ENCODE measurements around the gene PTER. TPM values are rescaled to one million over a fixed set of nuclear protein-coding genes. Genes with fewer than 3 reads are reported as not detected.
A peak's percentile ranks its signal among the peaks of the same experiment; 100 is the strongest.

PTER gene
- total RNA-seq, 2 experiments from 2014 or later, result 16.0 to 18.7 TPM

DNA sequence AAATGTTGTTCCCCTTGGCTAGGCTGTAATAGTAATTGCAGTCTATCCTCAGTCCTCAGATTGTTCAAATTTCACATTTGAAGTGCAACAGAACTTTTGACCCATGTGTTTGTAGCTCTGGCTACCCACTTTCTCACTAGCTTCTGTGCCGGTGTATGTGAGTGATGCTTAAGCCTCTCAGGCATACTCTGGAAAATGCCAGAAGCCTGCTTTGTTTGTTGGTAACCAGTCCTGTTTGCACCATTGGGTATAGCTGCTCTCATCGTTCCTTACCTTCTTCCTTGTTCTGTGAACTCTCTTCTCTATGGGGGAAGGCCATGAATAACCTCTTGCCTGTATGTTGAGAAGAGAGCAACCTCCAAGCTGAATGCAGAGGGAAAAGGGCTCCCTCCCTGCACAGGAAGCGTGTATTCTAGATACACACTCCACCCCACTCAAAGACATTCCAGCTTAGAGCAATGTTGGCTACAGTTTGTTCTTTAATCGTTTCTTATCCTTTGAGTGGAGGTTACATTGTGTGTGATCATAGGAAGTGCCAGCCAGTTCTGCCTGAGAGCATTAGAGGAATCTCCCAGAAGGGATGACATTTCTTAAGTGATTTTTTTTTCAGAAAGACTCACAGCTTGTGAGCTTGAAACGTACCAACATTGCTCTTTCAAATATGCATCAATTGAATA, 44.4 kb downstream of the PTER start:
- no peak for DNase-seq
- Mint-ChIP-seq H3K4me3 (no peak overlapping the region), H3K27me3 (no peaks in the 10 kb centered on the region), H3K27ac (no peak overlapping the region), H3K9me3 (ENCODE audit: low read depth) (no peaks in the 10 kb centered on the region), H3K4me1 (no peaks in the 10 kb centered on the region), H3K36me3 (peaks cover 8% of the 10 kb centered on the region)
- ATAC-seq, result no peak
- CTCF ChIA-PET, result interaction anchor here (1.1 kb wide), 1 partner anchor 40 kb away, joined by 3 read pairs; no protein-coding TSS in a partner anchor

- Mint-ChIP-seq H3K9me3 (ENCODE audit: low read depth) (no peaks in the 10 kb centered on the region), H3K27ac (no peak overlapping the region), H3K4me1 (no peaks in the 10 kb centered on the region), H3K4me3 (no peak overlapping the region), H3K27me3 (no peaks in the 10 kb centered on the region), H3K36me3 (peaks cover 11% of the 10 kb centered on the region)
- DNase-seq, result no peak
- CTCF ChIA-PET, result no interaction called here
- ATAC-seq, result no peak
These were observed 46.6 kb downstream of the PTER start for GRCh38 chr10:16483241-16483917.

GRCh38 chr10:16490511-16490910, 53.7 kb downstream of the PTER start:
- Mint-ChIP-seq H3K27me3 (no peaks in the 10 kb centered on the region), H3K9me3 (ENCODE audit: low read depth) (no peaks in the 10 kb centered on the region), H3K36me3 (peaks cover 21% of the 10 kb centered on the region), H3K4me3 (no peak overlapping the region), H3K4me1 (no peaks in the 10 kb centered on the region), H3K27ac (no peak overlapping the region)
- DNase-seq, result no peak
- no peak for ATAC-seq
- CTCF ChIA-PET, result interaction anchor here (0.6 kb wide), 1 partner anchor 15 kb away, joined by 3 read pairs; no protein-coding TSS in a partner anchor

DNA sequence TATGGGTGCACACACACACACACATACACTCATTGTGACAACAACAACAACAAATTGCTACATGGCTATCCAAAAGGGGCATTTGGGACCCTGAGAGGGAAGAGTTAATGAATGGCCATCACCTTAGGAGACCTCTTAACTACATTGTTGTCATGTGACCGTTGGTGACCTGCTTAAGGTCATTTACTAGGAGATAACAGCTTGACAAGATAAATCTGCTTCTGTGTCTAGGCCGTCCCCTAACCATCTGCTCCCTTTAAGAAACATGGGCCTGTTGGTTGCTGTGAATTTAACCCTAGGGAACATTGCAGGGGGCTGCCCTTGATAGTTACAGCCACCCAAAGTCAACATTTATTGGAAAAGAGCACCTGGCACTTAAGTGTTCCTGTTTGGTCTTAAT, 55.1 kb downstream of the PTER start:
- Mint-ChIP-seq H3K4me3 (no peak overlapping the region), H3K27ac (no peak overlapping the region), H3K4me1 (no peaks in the 10 kb centered on the region), H3K36me3 (peaks cover 19% of the 10 kb centered on the region), H3K9me3 (ENCODE audit: low read depth) (no peaks in the 10 kb centered on the region), H3K27me3 (no peaks in the 10 kb centered on the region)
- ATAC-seq, result no peak
- DNase-seq, result no peak
- CTCF ChIA-PET, result no interaction called here

- no peak for DNase-seq
- ATAC-seq, result no peak
- Mint-ChIP-seq H3K9me3 (ENCODE audit: low read depth) (no peaks in the 10 kb centered on the region), H3K27me3 (no peaks in the 10 kb centered on the region), H3K4me3 (no peak overlapping the region), H3K27ac (no peak overlapping the region), H3K4me1 (no peaks in the 10 kb centered on the region), H3K36me3 (peaks cover 19% of the 10 kb centered on the region)
- CTCF ChIA-PET, result no interaction called here
These were observed 57.2 kb downstream of the PTER start for GRCh38 chr10:16493884-16494536.

- no peak for ATAC-seq
- no peak for DNase-seq
- Mint-ChIP-seq H3K36me3 (peaks cover 10% of the 10 kb centered on the region), H3K27ac (no peak overlapping the region), H3K4me1 (no peaks in the 10 kb centered on the region), H3K4me3 (no peak overlapping the region), H3K27me3 (no peaks in the 10 kb centered on the region), H3K9me3 (ENCODE audit: low read depth) (no peaks in the 10 kb centered on the region)
- CTCF ChIA-PET, result interaction anchor here (1.0 kb wide), 1 partner anchor 151 kb away, joined by 3 read pairs; no protein-coding TSS in a partner anchor
These were observed 61.1 kb downstream of the PTER start for GRCh38 chr10:16497911-16498310.

- Mint-ChIP-seq H3K4me1 (peaks cover 4% of the 10 kb centered on the region), H3K27me3 (no peaks in the 10 kb centered on the region), H3K9me3 (ENCODE audit: low read depth) (no peaks in the 10 kb centered on the region), H3K27ac (no peak overlapping the region), H3K4me3 (no peak overlapping the region), H3K36me3 (peaks cover 7% of the 10 kb centered on the region)
- ATAC-seq (no peak), DNase-seq (no peak)
- CTCF ChIA-PET, result no interaction called here
These were observed 68.4 kb downstream of the PTER start for GRCh38 chr10:16505161-16505560.

DNA sequence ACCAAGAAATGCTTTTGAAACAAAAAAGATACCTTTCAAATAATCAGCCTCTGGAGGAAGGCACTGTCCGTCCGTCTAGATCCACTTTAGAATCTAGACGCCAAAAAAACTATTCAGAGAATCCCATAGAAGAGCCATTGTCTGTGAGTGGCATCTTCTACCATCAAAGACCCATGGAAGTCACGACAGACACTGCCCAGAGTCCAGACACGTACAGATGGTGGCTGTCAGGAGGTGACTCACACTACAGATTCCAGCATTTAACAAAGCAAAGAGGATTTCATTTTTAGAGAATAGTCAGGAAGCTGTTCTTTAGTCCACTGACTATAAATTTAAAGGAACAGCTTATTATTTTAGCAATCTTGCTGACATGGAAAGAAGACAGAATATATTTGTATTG, 73.2 kb downstream of the PTER start:
- ATAC-seq (no peak), DNase-seq (no peak)
- Mint-ChIP-seq H3K9me3 (ENCODE audit: low read depth) (no peaks in the 10 kb centered on the region), H3K4me3 (no peak overlapping the region), H3K27ac (no peak overlapping the region), H3K27me3 (no peaks in the 10 kb centered on the region), H3K4me1 (no peaks in the 10 kb centered on the region), H3K36me3 (no peaks in the 10 kb centered on the region)
- CTCF ChIA-PET, result no interaction called here

DNA sequence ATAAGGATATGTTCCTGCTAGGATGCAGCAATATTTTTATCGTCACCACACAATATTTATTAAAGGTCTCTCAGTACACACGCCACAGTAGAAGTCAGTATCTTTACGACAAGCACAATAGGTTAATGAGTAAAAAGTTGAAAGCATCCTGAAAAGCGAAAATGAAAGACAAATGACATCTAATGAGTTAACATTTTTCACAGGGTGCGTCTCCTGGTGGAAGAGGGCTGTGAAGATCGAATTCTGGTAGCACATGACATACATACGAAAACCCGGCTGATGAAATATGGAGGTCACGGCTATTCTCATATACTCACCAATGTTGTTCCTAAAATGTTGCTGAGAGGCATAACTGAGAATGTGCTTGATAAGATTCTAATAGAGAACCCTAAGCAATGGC, 74.0 kb downstream of the PTER start:
- ATAC-seq (no peak), DNase-seq (no peak)
- no peaks in the 10 kb centered on the region for H3K9me3 Mint-ChIP-seq (ENCODE audit: low read depth)
- no peaks in the 10 kb centered on the region for H3K36me3 Mint-ChIP-seq
- no peak overlapping the region for H3K4me3 Mint-ChIP-seq
- H3K4me1 Mint-ChIP-seq, result no peaks in the 10 kb centered on the region
- H3K27ac Mint-ChIP-seq, result no peak overlapping the region
- H3K27me3 Mint-ChIP-seq, result no peaks in the 10 kb centered on the region
- CTCF ChIA-PET, result interaction anchor here (1.0 kb wide), 1 partner anchor 34 kb away, joined by 3 read pairs; no protein-coding TSS in a partner anchor

DNA sequence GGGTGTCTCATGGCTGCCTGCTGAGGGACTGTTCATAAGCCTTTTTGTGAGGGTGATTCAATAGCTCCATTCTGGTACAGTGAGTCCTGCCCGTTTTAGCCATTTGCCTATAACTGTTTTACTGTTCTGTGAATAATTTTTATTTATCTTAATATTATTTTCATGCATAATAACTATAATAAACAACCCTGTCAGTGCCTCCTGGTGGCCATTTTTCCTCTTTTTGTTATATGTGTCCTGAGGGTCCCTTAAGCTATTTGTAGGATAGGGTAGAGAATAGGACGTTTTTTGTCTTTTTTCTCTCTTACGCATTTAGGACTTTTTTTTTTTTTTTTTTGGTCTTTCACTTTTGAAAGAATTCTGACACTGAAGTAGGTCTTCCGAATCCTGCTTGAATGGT, 82.0 kb downstream of the PTER start:
- DNase-seq, result no peak
- H3K9me3 Mint-ChIP-seq (ENCODE audit: low read depth), result no peaks in the 10 kb centered on the region
- ATAC-seq, result no peak
- peaks cover 37% of the 10 kb centered on the region for H3K27me3 Mint-ChIP-seq
- CTCF ChIA-PET, result interaction anchor here (0.7 to 2.1 kb wide), 6 partner anchors 12 to 1143 kb away, joined by 3 to 6 read pairs (median 3); no protein-coding TSS in a partner anchor
- H3K27ac Mint-ChIP-seq, result no peak overlapping the region
- H3K4me3 Mint-ChIP-seq, result no peak overlapping the region
- H3K4me1 Mint-ChIP-seq, result peaks cover 9% of the 10 kb centered on the region
- no peaks in the 10 kb centered on the region for H3K36me3 Mint-ChIP-seq

- Mint-ChIP-seq H3K27me3 (peaks cover 39% of the 10 kb centered on the region), H3K27ac (no peak overlapping the region), H3K36me3 (no peaks in the 10 kb centered on the region), H3K9me3 (ENCODE audit: low read depth) (no peaks in the 10 kb centered on the region), H3K4me3 (peak overlapping the region; percentile 26), H3K4me1 (peaks cover 9% of the 10 kb centered on the region)
- DNase-seq (no peak), ATAC-seq (no peak)
- CTCF ChIA-PET, result interaction anchor here (0.7 to 2.1 kb wide), 5 partner anchors 11 to 617 kb away, joined by 3 to 6 read pairs (median 3); no protein-coding TSS in a partner anchor
These were observed 82.6 kb downstream of the PTER start for GRCh38 chr10:16519250-16519907.

DNA sequence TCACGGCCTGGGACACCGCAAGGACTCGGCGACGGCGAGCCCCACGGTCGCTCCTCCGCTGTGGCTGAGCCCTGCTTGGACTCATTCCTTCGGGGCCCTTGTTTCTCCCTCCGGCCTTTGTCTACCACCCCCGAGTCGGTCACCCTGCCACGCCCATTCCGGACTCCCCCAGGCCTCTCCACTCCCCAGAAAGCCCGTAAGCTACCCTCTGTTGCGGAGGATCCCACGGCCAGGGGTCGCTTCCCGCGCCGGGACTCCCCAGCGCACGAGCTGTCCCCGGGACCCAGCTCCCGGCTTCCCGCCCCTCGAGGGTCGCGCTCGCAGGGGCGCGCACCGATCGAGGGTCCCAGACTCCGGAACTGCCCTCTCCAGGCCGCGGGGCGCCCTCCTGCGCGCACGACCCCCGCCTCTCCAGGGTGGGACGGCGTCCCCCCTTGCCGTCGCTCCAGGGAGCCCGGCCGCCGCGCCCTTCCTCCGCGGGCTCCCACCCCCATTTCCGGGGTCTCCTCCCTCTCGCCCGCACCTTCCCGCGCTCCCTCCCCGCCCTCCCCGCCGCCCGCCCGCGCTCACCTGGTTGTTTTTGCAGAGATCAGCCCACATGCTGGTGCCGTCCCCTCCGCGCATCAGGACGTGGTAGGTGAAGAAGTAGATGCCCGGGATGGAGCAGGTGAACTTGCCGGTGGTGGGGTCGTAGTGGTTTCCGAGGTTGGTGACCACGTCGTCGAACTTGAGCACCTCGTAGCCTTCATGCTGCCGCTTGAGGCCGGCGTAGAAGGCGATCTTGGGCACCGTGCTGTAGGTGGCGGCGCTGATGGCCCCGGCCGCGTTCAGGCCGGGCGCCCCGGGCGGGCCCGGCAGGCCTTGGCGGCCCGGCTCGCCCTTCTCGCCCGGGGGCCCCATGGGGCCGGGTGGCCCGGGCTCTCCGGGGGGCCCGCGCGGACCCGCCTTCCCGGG, 83.4 kb downstream of the PTER start:
- peak; percentile 42 for ATAC-seq
- CTCF ChIA-PET, result interaction anchor here (0.6 to 2.1 kb wide), 7 partner anchors 11 to 855 kb away, joined by 3 to 7 read pairs (median 3); no protein-coding TSS in a partner anchor
- Mint-ChIP-seq H3K9me3 (ENCODE audit: low read depth) (no peaks in the 10 kb centered on the region), H3K4me1 (peaks cover 9% of the 10 kb centered on the region), H3K4me3 (peak overlapping the region; percentile 54), H3K36me3 (no peaks in the 10 kb centered on the region), H3K27me3 (peaks cover 42% of the 10 kb centered on the region), H3K27ac (no peak overlapping the region)
- DNase-seq, result no peak
